Keratinocyte (primary cell): ENCODE data around the gene AP1S3.

Experiments
- CTCF ChIP-seq, 3 experiments: IDR thresholded peaks in 1 of 3; conservative IDR thresholded peaks in 1 of 3; optimal IDR thresholded peaks in 1 of 3; 2 replicates in 2 of 3; 3 replicates in 1 of 3; pipeline versions ENCODE3 to v1.5.1; 2011; ENCODE audit warnings: low read length in 3 of 3, mild to moderate bottlenecking in 3 of 3, moderate library complexity in 2 of 3, control low read depth in 1 of 3, inconsistent platforms in 1 of 3; ENCODE audit not compliant: insufficient read depth in 2 of 3; ENCODE audit errors: extremely low read depth in 1 of 3
- EZH2 ChIP-seq: IDR thresholded peaks from one replicate; pipeline ENCODE4 v1.6.1; 2012; ENCODE audit warnings: inconsistent platforms, mild to moderate bottlenecking, low read length, moderate library complexity

- TF ChIP-seq EZH2 (no peak), CTCF (optimal IDR thresholded peaks at IDR 0.05 in 1 of 3, IDR thresholded peaks at IDR 0.05 in 1 of 3, conservative IDR thresholded peaks at IDR 0.05 in 1 of 3; ENCODE audit: extremely low read depth in 1 of 3, insufficient read depth in 2 of 3, low read length in 3 of 3) (peak; percentile 64 to 71 (median 67))
Observed at GRCh38 chr2:223727562-223727961, 109.8 kb downstream of the AP1S3 start.
